Stimulated activated naive B cell treated with anti-CD40 and anti-IgM and Interleukin-4, amounts not matched to agents 10 μg/mL and 1 μg/mL and 100 μg/mL, for 72 hours (primary cell): ENCODE data around the gene MGA.

Experiments
- ATAC-seq, 2 donors: fragments of 150-1000 bp; cut with Tn5 transposase; replicated peaks; 2 replicates each; pipeline ENCODE4 v1.10.0; 2021; ENCODE audit warnings: moderate library complexity in 1 of 2
- DNase-seq: peaks from one replicate; pipeline ENCODE4 v3.0.0; 2021
- H3K27ac Mint-ChIP-seq: one replicate; pipeline ENCODE4 v1.8.0; 2022; ENCODE audit warnings: mild to moderate bottlenecking, mixed read lengths
- H3K27me3 Mint-ChIP-seq, 2 donors: one replicate each; pipeline ENCODE4 v1.8.0; 2022; ENCODE audit warnings: mixed read lengths in 2 of 2
- H3K36me3 Mint-ChIP-seq, 2 donors: one replicate each; pipeline ENCODE4 v1.8.0; 2022; ENCODE audit warnings: mixed read lengths in 2 of 2, mild to moderate bottlenecking in 1 of 2
- H3K4me1 Mint-ChIP-seq, 2 donors: one replicate each; pipeline ENCODE4 v1.8.0; 2022; ENCODE audit warnings: mixed read lengths in 2 of 2, mild to moderate bottlenecking in 1 of 2
- H3K4me3 Mint-ChIP-seq, 2 donors: one replicate each; pipeline ENCODE4 v1.8.0; 2022; ENCODE audit warnings: mild to moderate bottlenecking in 2 of 2, mixed read lengths in 2 of 2, moderate library complexity in 1 of 2
- H3K9me3 Mint-ChIP-seq, 2 donors: one replicate each; pipeline ENCODE4 v1.8.0; 2022; ENCODE audit warnings: mixed read lengths in 2 of 2, mild to moderate bottlenecking in 1 of 2

Gene MGA

GRCh38 chr15:41774062-41774881, 114.1 kb downstream of the MGA start, which contains the start of gene MAPKBP1:
MAPKBP1 (plus strand) TSS chr15:41774484; CDS start chr15:41775276, 792 bp downstream.
- Mint-ChIP-seq H3K27me3 (no peaks in the 10 kb centered on the region), H3K27ac (peak within 1 kb of the TSS; percentile 97), H3K9me3 (no peaks in the 10 kb centered on the region), H3K36me3 (peaks cover 12 to 27% of the 10 kb centered on the region in 2 donors), H3K4me1 (peaks cover 40 to 67% of the 10 kb centered on the region in 2 donors), H3K4me3 (peak within 1 kb of the TSS; percentile 96 to 99)
- ATAC-seq: peak; percentile 83 to 89
- peak; percentile 99 for DNase-seq

- Mint-ChIP-seq H3K4me3 (peak overlapping the region; percentile 96 to 99), H3K27me3 (no peaks in the 10 kb centered on the region), H3K27ac (peak overlapping the region; percentile 97), H3K36me3 (peaks cover 12 to 34% of the 10 kb centered on the region in 2 donors), H3K4me1 (peaks cover 46 to 74% of the 10 kb centered on the region in 2 donors), H3K9me3 (no peaks in the 10 kb centered on the region)
- DNase-seq: no peak
- ATAC-seq: no peak
Measured at GRCh38 chr15:41774882-41775417, 114.7 kb downstream of the MGA start.

DNA sequence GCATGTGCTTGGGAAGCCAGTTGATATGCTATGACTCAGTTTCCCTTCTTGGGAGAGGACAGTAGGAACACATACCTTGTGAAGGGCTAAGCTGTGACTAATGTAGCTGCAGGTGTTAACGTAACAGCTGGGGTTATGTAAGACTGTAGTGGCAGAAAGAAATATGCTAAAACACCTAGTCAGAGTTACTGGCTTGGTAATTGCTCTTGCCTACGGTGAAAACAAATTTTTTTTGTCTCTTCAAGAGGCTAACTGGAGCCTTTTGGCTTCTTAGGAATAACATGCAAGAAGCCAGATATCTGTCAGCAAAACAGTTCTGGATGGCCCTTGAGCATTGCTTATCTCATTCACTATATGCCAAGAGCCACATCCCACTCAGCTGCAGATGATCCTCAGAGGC, 115.4 kb downstream of the MGA start:
- no peak for ATAC-seq
- DNase-seq: no peak
- Mint-ChIP-seq H3K36me3 (peaks cover 7 to 37% of the 10 kb centered on the region in 2 donors), H3K9me3 (no peaks in the 10 kb centered on the region), H3K4me3 (peak overlapping the region; percentile 96 to 99), H3K27ac (no peak overlapping the region), H3K27me3 (no peaks in the 10 kb centered on the region), H3K4me1 (peaks cover 51 to 81% of the 10 kb centered on the region in 2 donors)

- Mint-ChIP-seq H3K9me3 (no peaks in the 10 kb centered on the region), H3K4me1 (peaks cover 50 to 91% of the 10 kb centered on the region in 2 donors), H3K36me3 (peaks cover 8 to 27% of the 10 kb centered on the region in 2 donors), H3K27me3 (no peaks in the 10 kb centered on the region), H3K27ac (no peak overlapping the region), H3K4me3 (peak overlapping the region in 1 of 2 donors; percentile 10)
- ATAC-seq (no peak), DNase-seq (no peak)
Measured at GRCh38 chr15:41777421-41777973, 117.3 kb downstream of the MGA start.

- DNase-seq: no peak
- H3K27ac Mint-ChIP-seq: no peak overlapping the region
- H3K36me3 Mint-ChIP-seq: peaks cover 8 to 33% of the 10 kb centered on the region in 2 donors
- H3K9me3 Mint-ChIP-seq: no peaks in the 10 kb centered on the region
- H3K4me1 Mint-ChIP-seq: peaks cover 52 to 94% of the 10 kb centered on the region in 2 donors
- no peak overlapping the region for H3K4me3 Mint-ChIP-seq
- no peaks in the 10 kb centered on the region for H3K27me3 Mint-ChIP-seq
- ATAC-seq: no peak
Measured at GRCh38 chr15:41778521-41778920, 118.3 kb downstream of the MGA start.

GRCh38 chr15:41779662-41780157, 119.5 kb downstream of the MGA start:
- Mint-ChIP-seq H3K4me3 (no peak overlapping the region), H3K4me1 (peaks cover 47 to 89% of the 10 kb centered on the region in 2 donors)

GRCh38 chr15:41780266-41780665, 120.1 kb downstream of the MGA start:
- peaks cover 8 to 28% of the 10 kb centered on the region in 2 donors for H3K36me3 Mint-ChIP-seq
- H3K4me3 Mint-ChIP-seq: no peak overlapping the region
- no peaks in the 10 kb centered on the region for H3K9me3 Mint-ChIP-seq
- no peak overlapping the region for H3K27ac Mint-ChIP-seq
- H3K27me3 Mint-ChIP-seq: no peaks in the 10 kb centered on the region
- no peak for DNase-seq
- ATAC-seq: no peak
- peaks cover 44 to 83% of the 10 kb centered on the region in 2 donors for H3K4me1 Mint-ChIP-seq

More at GRCh38 chr15:41779662-41780157, 119.5 kb downstream of the MGA start:
- H3K27me3 Mint-ChIP-seq: no peaks in the 10 kb centered on the region
- no peak for ATAC-seq
- no peaks in the 10 kb centered on the region for H3K9me3 Mint-ChIP-seq
- H3K36me3 Mint-ChIP-seq: peaks cover 8 to 33% of the 10 kb centered on the region in 2 donors
- no peak for DNase-seq
- peak overlapping the region; percentile 76 for H3K27ac Mint-ChIP-seq

- H3K36me3 Mint-ChIP-seq: peaks cover 8 to 28% of the 10 kb centered on the region in 2 donors
- H3K27ac Mint-ChIP-seq: no peak overlapping the region
- H3K27me3 Mint-ChIP-seq: no peaks in the 10 kb centered on the region
- DNase-seq (no peak), ATAC-seq (no peak)
- no peaks in the 10 kb centered on the region for H3K9me3 Mint-ChIP-seq
- H3K4me1 Mint-ChIP-seq: peaks cover 41 to 78% of the 10 kb centered on the region in 2 donors
- H3K4me3 Mint-ChIP-seq: no peak overlapping the region
Measured at GRCh38 chr15:41780727-41781126, 120.5 kb downstream of the MGA start.

GRCh38 chr15:41782371-41783282, 122.4 kb downstream of the MGA start:
- peak; percentile 98 to 99 for ATAC-seq
- H3K4me3 Mint-ChIP-seq: peak overlapping the region; percentile 50 to 52

DNA sequence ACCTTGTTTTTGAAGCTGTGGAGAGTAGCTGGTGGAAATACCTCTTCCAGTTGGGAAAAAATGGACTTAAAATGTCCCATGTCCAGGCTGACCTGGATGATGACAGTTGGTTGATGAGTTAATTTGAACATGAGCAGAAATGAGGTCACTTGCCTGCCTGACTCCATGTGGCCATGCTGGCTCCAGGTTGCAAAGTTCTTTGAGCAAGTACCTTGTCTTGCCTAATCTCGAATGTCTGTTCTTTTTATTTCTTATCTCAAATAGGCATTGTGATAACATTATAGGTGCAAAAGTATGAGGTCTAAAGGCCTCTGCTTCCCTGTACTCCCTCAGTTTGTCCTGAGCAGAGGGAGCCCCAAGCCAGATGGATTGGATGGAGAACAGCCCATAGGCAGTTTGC, 123.1 kb downstream of the MGA start:
- Mint-ChIP-seq H3K36me3 (peaks cover 10 to 24% of the 10 kb centered on the region in 2 donors), H3K27ac (peak overlapping the region; percentile 91), H3K9me3 (no peaks in the 10 kb centered on the region), H3K4me3 (peak overlapping the region; percentile 50 to 52), H3K4me1 (peaks cover 30 to 60% of the 10 kb centered on the region in 2 donors), H3K27me3 (no peaks in the 10 kb centered on the region)
- DNase-seq: no peak
- ATAC-seq: peak; percentile 38 to 53

More at GRCh38 chr15:41782371-41783282, 122.4 kb downstream of the MGA start:
- DNase-seq: peak; percentile 69
- H3K27me3 Mint-ChIP-seq: no peaks in the 10 kb centered on the region
- H3K27ac Mint-ChIP-seq: peak overlapping the region; percentile 91
- peaks cover 32 to 64% of the 10 kb centered on the region in 2 donors for H3K4me1 Mint-ChIP-seq
- no peaks in the 10 kb centered on the region for H3K9me3 Mint-ChIP-seq
- H3K36me3 Mint-ChIP-seq: peaks cover 10 to 28% of the 10 kb centered on the region in 2 donors

DNA sequence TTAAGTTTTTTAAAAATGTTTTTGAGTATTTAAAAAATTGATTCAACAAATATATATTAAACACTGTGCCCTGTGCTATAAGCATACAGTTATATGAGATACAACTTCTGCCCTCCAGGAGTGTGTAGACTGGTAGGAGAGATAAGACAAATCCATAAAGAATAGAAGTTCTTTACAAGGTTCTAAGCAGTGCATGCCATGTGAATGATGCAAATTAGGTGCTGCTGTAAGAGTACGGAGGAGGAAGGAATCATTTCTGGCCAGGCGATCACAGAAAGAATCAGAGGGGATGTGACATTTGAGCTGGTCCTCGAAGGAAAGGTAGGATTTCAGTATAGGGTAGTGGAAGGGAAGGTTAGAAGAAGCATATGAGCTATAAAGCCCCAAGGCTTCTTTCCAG, 128.1 kb downstream of the MGA start:
- peaks cover 6 to 8% of the 10 kb centered on the region in 2 donors for H3K36me3 Mint-ChIP-seq
- H3K4me1 Mint-ChIP-seq: peaks cover 52 to 56% of the 10 kb centered on the region in 2 donors
- DNase-seq (no peak), ATAC-seq (peak; percentile 50 to 51)
- no peaks in the 10 kb centered on the region for H3K27me3 Mint-ChIP-seq
- H3K9me3 Mint-ChIP-seq: no peaks in the 10 kb centered on the region
- H3K27ac Mint-ChIP-seq: no peak overlapping the region
- H3K4me3 Mint-ChIP-seq: peak overlapping the region in 1 of 2 donors; percentile 1

DNA sequence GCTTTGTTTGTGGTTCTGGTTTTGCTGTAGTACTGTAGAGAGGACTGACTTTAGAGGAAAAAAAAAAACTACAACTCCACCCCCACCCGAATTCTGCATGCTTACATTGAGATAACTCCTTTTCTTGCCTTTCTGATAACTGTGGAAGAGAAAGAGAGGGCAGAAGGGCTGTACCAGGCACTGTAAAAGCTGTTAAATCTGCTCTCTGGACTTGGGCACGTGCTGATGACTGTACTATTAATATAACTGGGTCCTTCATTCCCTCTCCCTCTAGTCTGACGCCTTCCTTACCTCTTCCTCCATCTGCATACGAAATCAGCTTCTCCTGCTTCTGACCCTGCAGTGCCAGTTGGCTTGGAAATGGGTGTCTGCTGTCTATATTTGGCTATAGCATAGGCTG, 129.0 kb downstream of the MGA start:
- no peaks in the 10 kb centered on the region for H3K27me3 Mint-ChIP-seq
- ATAC-seq (no peak), DNase-seq (no peak)
- peaks cover 56 to 59% of the 10 kb centered on the region in 2 donors for H3K4me1 Mint-ChIP-seq
- no peaks in the 10 kb centered on the region for H3K9me3 Mint-ChIP-seq
- no peak overlapping the region for H3K4me3 Mint-ChIP-seq
- no peak overlapping the region for H3K27ac Mint-ChIP-seq
- peaks cover 6% of the 10 kb centered on the region in 2 donors for H3K36me3 Mint-ChIP-seq

- peak overlapping the region; percentile 70 for H3K27ac Mint-ChIP-seq
- DNase-seq: no peak
- H3K27me3 Mint-ChIP-seq: no peaks in the 10 kb centered on the region
- no peak overlapping the region for H3K4me3 Mint-ChIP-seq
- H3K36me3 Mint-ChIP-seq: peaks cover 6% of the 10 kb centered on the region in 2 donors
- peaks cover 56 to 61% of the 10 kb centered on the region in 2 donors for H3K4me1 Mint-ChIP-seq
- no peaks in the 10 kb centered on the region for H3K9me3 Mint-ChIP-seq
- no peak for ATAC-seq
Measured at GRCh38 chr15:41789662-41790061, 129.5 kb downstream of the MGA start.
